ENCODE measurements around the gene MED17.

DNA sequence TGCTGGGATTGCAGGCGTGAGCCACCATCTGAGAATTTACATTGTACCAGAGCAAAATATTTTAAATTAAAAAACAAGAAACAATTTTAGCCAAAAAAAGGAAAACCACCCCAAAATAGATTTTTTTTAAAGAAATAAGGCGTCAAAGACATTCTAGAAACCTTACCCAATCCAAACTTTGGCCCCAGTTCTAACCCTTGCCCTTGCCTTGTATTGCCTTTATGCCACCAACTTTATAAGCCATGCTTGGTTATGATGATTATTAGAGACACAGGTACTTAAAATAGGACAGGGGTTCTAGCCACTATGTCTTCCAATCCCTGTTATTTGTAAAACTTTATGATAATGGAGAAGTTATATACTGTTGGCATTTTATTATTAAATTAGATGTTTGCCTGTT is 30.8 kb upstream of the MED17 start:
- TF ChIP-seq, protein P1, sequence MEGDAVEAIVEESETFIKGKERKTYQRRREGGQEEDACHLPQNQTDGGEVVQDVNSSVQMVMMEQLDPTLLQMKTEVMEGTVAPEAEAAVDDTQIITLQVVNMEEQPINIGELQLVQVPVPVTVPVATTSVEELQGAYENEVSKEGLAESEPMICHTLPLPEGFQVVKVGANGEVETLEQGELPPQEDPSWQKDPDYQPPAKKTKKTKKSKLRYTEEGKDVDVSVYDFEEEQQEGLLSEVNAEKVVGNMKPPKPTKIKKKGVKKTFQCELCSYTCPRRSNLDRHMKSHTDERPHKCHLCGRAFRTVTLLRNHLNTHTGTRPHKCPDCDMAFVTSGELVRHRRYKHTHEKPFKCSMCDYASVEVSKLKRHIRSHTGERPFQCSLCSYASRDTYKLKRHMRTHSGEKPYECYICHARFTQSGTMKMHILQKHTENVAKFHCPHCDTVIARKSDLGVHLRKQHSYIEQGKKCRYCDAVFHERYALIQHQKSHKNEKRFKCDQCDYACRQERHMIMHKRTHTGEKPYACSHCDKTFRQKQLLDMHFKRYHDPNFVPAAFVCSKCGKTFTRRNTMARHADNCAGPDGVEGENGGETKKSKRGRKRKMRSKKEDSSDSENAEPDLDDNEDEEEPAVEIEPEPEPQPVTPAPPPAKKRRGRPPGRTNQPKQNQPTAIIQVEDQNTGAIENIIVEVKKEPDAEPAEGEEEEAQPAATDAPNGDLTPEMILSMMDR (IDR thresholded peaks at IDR 0.05; ENCODE audit: low read length) = no peak
- TF ChIP-seq EZH2 (optimal IDR thresholded peaks at IDR 0.05; ENCODE audit: low read depth, low read length) (no peak), EZH2phosphoT487 (IDR thresholded peaks at IDR 0.05; ENCODE audit: low read length) (no peak)

All from MM.1S (cell line).